A673 (cell line): ENCODE data around the gene CDYL.

Source experiments
- CTCF ChIP-seq: fragments of 300-800, 200-600 bp; sonication (generic); conservative IDR thresholded peaks from 2 replicates; pipeline ENCODE4 v1.5.1; 2017; ENCODE audit warnings: low read depth, mild to moderate bottlenecking, antibody characterized with exemption, low read length, moderate library complexity, mixed read lengths
- EZH2 ChIP-seq: fragments of 200-600 bp; sonication (generic); IDR thresholded peaks from 2 replicates; pipeline ENCODE4 v1.6.1; 2017; ENCODE audit warnings: borderline replicate concordance, low read depth, mild to moderate bottlenecking, mixed read lengths, antibody characterized with exemption, low read length; ENCODE audit not compliant: poor library complexity, severe bottlenecking

- TF ChIP-seq CTCF (no peak), EZH2 (no peak)
Measured at GRCh38 chr6:4816904-4817303, 40.7 kb downstream of the CDYL start.
